Tibial artery (tissue), 4 donors: ENCODE measurements around the gene ZNF45.
"Not testable (repeated sequence)": the region's sequence is repeated elsewhere in the genome, so short reads cannot be mapped to it uniquely, and the experiment has no call there.

Experiments
- DNase-seq, 2 donors: peaks; one replicate each; pipeline ENCODE4 v3.0.0-alpha.2; 2019
- H3K27ac ChIP-seq, 2 donors: fragments of 200-600 bp; sonication (generic) in 1 of 2; 1 replicate in 1 of 2; 2 replicates in 1 of 2; pipeline ENCODE4 v1.5.1; 2018 to 2019; ENCODE audit warnings: mild to moderate bottlenecking in 1 of 2
- H3K27me3 ChIP-seq, 2 donors: fragments of 200-600 bp; sonication (generic) in 1 of 2; one replicate each; pipeline versions ENCODE4 v1.5.1 to v1.6.0; 2016 to 2019
- H3K36me3 ChIP-seq, 3 donors: fragments of 200-600 bp; sonication (generic) in 2 of 3; one replicate each; pipeline ENCODE4 v1.5.1; 2016 to 2019; ENCODE audit warnings: mild to moderate bottlenecking in 2 of 3
- H3K4me1 ChIP-seq, 4 donors: fragments of 200-600 bp; sonication (generic) in 2 of 4; 1 replicate in 3 of 4; 2 replicates in 1 of 4; pipeline ENCODE4 v1.5.1; 2016 to 2019
- H3K4me3 ChIP-seq, 2 donors: fragments of 200-600 bp; sonication (generic) in 1 of 2; 1 replicate in 1 of 2; 2 replicates in 1 of 2; pipeline ENCODE4 v1.5.1; 2018 to 2019; ENCODE audit warnings: mild to moderate bottlenecking in 2 of 2
- H3K9me3 ChIP-seq, 3 donors: fragments of 200-600 bp; sonication (generic) in 1 of 3; one replicate each; pipeline ENCODE4 v1.5.1; 2016 to 2019
- intact Hi-C: fragments of 100-400 bp; cut with DNase I; formaldehyde crosslinking; loops from one replicate; pipeline ENCODE4 v1.15.0; 2023; ENCODE audit warnings: low total_unique reads
- TF ChIP-seq, protein P1 (sequence below), 2 experiments: fragments of 200-600 bp in 1 of 2; fragments of 450-650 bp in 1 of 2; IDR thresholded peaks; one replicate each; pipeline ENCODE4 v1.5.1; 2017 to 2019; ENCODE audit warnings: antibody characterized with exemption in 2 of 2, mild to moderate bottlenecking in 1 of 2, moderate library complexity in 1 of 2

The ZNF45 gene

DNA sequence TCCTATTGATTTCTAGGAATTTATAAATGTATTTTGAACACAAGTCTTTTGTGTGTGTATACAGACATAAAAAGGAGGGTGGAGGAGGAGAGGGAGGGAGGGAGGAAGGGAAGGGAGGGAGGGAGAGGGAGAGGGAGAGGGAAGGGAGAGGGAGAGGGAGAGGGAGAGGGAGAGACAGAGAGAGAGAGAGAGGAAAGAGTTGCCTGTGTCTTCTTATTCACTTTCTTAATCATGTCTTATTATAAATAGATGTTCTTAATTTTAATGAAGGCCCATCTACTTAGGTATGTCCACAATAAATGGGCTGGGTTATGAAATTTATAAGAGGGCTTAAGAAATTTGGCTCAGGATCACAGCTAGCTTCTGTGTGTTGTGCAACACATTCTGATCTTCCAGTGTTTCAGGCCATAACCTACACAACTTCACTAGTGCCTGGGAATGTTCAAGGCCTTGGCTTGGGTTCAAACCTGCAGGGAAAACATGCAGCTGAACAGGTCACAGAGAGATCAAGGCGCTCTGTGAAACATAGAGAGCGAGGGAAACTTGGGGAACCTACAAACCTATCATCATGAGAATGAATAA is 39.3 kb downstream of the ZNF45 start:
- Histone ChIP-seq H3K4me1 (peaks cover 0 to under 1% (median 0%) of the 10 kb centered on the region in 4 donors), H3K4me3 (no peak overlapping the region), H3K27me3 (no peaks in the 10 kb centered on the region), H3K36me3 (peaks cover 5 to 34% (median 30%) of the 10 kb centered on the region in 3 donors), H3K27ac (no peak overlapping the region), H3K9me3 (peaks cover 4 to 86% (median 40%) of the 10 kb centered on the region in 3 donors)
- DNase-seq, result no peak
- TF ChIP-seq, protein P1, sequence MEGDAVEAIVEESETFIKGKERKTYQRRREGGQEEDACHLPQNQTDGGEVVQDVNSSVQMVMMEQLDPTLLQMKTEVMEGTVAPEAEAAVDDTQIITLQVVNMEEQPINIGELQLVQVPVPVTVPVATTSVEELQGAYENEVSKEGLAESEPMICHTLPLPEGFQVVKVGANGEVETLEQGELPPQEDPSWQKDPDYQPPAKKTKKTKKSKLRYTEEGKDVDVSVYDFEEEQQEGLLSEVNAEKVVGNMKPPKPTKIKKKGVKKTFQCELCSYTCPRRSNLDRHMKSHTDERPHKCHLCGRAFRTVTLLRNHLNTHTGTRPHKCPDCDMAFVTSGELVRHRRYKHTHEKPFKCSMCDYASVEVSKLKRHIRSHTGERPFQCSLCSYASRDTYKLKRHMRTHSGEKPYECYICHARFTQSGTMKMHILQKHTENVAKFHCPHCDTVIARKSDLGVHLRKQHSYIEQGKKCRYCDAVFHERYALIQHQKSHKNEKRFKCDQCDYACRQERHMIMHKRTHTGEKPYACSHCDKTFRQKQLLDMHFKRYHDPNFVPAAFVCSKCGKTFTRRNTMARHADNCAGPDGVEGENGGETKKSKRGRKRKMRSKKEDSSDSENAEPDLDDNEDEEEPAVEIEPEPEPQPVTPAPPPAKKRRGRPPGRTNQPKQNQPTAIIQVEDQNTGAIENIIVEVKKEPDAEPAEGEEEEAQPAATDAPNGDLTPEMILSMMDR (IDR thresholded peaks at IDR 0.05), result no peak
- intact Hi-C loops, result no loop called here

DNA sequence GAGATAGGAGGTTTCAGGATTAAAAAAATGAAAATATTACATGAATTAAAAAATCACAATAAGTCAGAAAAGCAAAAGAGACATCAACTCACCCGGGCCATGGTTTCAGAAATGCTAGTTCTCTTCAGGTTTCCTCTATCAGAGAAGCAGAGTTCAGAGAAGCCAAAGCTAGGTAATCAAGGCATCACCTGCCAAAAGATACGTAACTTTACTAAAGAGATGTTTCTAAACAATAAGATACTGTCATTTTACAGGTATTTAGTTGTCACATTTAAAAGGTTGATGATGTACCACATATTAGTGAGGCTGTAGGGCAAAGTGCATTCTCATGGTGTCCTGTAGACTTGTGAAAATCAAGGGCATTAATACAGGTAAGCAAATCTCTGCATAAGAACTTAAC is 51.2 kb downstream of the ZNF45 start, which contains the start of gene ZNF404:
Gene ZNF404 (minus strand): TSS at position 101 of the 400 bp plus-strand sequence.
- H3K4me3 ChIP-seq, result no peak within 1 kb of the TSS
- H3K4me1 ChIP-seq, result no peaks in the 10 kb centered on the region
- peaks cover 4 to 56% (median 47%) of the 10 kb centered on the region in 3 donors for H3K36me3 ChIP-seq
- TF ChIP-seq, protein P1 (IDR thresholded peaks at IDR 0.05), result no peak
- DNase-seq, result no peak
- no peak within 1 kb of the TSS for H3K27ac ChIP-seq
- H3K27me3 ChIP-seq, result no peaks in the 10 kb centered on the region
- intact Hi-C loops, result no loop called here
- H3K9me3 ChIP-seq, result peaks cover 19 to 95% (median 85%) of the 10 kb centered on the region in 3 donors

DNA sequence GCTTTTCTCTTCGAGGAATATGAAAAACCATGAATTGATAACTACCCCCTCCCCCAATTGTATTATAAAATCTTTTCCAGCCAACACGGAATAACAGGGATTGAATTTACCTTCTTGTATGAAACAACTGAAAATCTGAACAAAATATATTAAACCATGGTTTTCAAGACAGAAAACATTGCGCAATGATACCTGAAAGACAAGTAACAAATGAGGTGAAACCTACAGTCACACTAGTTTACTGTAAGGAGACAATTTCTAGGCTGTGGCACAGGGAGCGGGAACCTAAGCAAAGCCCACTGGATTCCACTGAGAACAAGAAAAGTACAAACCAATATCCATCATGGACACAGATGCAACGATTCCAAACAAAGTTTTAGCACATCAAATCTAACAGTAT is 54.6 kb downstream of the ZNF45 start:
- Histone ChIP-seq H3K27ac (no peak overlapping the region), H3K27me3 (no peaks in the 10 kb centered on the region), H3K36me3 (peaks cover 11 to 69% (median 62%) of the 10 kb centered on the region in 3 donors), H3K9me3 (peaks cover 10 to 94% (median 82%) of the 10 kb centered on the region in 3 donors), H3K4me1 (no peaks in the 10 kb centered on the region), H3K4me3 (no peak overlapping the region)
- TF ChIP-seq, protein P1 (IDR thresholded peaks at IDR 0.05), result no peak
- intact Hi-C loops, result no loop called here
- DNase-seq, result no peak

DNA sequence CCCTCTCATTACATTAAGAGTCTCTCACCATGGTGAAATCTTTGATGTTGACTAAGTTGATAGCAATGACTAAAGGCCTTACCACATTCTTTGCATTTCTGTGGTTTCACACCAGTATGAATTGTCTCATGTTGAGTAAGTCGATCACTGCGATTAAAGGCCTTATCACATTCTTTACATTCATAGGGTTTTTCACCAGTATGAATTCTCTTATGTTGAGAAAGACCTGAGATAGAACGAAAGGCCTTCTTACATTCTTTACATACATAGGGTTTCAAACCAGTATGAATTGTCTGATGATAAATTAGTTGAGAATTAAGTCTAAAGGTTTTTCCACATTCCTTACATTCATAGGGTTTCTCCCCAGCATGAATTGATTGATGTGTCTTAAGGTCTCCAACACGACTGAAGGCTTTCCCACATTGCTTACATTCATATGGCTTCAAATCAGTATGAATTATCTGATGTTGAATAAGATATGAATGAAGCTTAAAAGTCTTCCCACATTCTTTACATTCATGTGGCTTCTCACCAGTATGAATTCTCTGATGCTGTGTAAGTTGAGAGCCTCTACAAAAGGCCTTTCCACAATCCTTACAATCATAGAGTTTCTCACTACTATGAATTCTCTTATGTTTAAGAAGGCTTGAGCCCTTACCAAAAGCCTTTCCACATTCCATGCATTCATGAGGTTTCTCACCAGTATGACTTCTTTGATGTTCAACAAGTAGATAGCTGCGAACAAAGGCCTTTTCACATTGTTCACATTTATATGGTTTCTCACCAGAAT is 62.3 kb downstream of the ZNF45 start:
- intact Hi-C loops, result no loop called here
- no peak overlapping the region for H3K27ac ChIP-seq
- TF ChIP-seq, protein P1 (IDR thresholded peaks at IDR 0.05), result no peak
- no peaks in the 10 kb centered on the region for H3K27me3 ChIP-seq
- peaks cover 10 to 99% (median 79%) of the 10 kb centered on the region in 3 donors for H3K9me3 ChIP-seq
- no peak for DNase-seq
- H3K4me3 ChIP-seq, result no peak overlapping the region
- peaks cover 17 to 86% (median 77%) of the 10 kb centered on the region in 3 donors for H3K36me3 ChIP-seq
- no peaks in the 10 kb centered on the region for H3K4me1 ChIP-seq

DNA sequence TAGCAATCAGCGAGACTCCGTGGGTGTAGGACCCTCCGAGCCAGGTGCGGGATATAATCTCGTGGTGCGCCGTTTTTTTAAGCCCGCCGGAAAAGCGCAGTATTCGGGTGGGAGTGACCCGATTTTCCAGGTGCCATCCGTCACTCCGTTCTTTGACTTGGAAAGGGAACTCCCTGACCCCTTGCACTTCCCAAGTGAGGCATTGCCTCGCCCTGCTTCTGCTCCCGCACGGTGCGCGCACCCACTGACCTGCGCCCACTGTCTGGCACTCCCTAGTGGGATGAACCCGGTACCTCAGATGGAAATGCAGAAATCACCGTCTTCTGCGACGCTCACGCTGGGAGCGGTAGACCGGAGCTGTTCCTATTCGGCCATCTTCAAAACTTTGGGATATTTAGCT is 68.2 kb downstream of the ZNF45 start:
- intact Hi-C loops, DNase-seq, H3K4me3 ChIP-seq, H3K4me1 ChIP-seq, H3K27me3 ChIP-seq, H3K27ac ChIP-seq: not testable (repeated sequence)
- peaks cover 0 to 56% (median 37%) of the 10 kb centered on the region in 3 donors for H3K36me3 ChIP-seq
- peaks cover 16 to 80% (median 63%) of the 10 kb centered on the region in 3 donors for H3K9me3 ChIP-seq
